Activated T-helper 2 cell treated with anti-CD3 and anti-CD28 coated beads, Interferon-gamma antibody, Interleukin-2, Interleukin-4, amounts not matched to agents 10 μg/mL and 5 μg/mL and 100 μg/mL, durations not matched to agents 14 hours and 24 hours and 36 hours (primary cell): Measurements from ENCODE around the gene ZNF248. TPM values are rescaled to one million over a fixed set of nuclear protein-coding genes. Genes with fewer than 3 reads are reported as not detected.

Experiments used
- total RNA-seq: library from RNA; stranded (reverse); gene quantifications from 2 replicates; pipeline ENCODE4 v1.2.3, GENCODE V29; 2022

ZNF248 gene
- total RNA-seq, 1 donor from 2014 or later: 11.2 TPM

Other genes starting within 250 kb of the ZNF248 start
- gene ZNF25, start 119.0 kb upstream of the ZNF248 start, total RNA-seq: 7.2 and 9.0 TPM in 2 replicates
- 19.5 and 20.3 TPM in 2 replicates for gene ZNF33A, start 153.1 kb upstream of the ZNF248 start, total RNA-seq
- gene ZNF37A, start 236.7 kb upstream of the ZNF248 start, total RNA-seq: 29.7 and 31.9 TPM in 2 replicates